Loucy (cell line): ENCODE results near the gene NOD2.

Experiments
- EZH2phosphoT487 ChIP-seq: fragments of 200-600 bp; IDR thresholded peaks from 2 replicates; pipeline ENCODE4 v1.6.1; 2018; ENCODE audit warnings: antibody characterized with exemption, mild to moderate bottlenecking, moderate library complexity, borderline replicate concordance
- TF ChIP-seq, protein P1 (sequence below): fragments of 200-600 bp; sonication (generic); conservative IDR thresholded peaks from 2 replicates; pipeline ENCODE4 v1.5.1; 2014; ENCODE audit warnings: mild to moderate bottlenecking, antibody characterized with exemption, low read length

DNA sequence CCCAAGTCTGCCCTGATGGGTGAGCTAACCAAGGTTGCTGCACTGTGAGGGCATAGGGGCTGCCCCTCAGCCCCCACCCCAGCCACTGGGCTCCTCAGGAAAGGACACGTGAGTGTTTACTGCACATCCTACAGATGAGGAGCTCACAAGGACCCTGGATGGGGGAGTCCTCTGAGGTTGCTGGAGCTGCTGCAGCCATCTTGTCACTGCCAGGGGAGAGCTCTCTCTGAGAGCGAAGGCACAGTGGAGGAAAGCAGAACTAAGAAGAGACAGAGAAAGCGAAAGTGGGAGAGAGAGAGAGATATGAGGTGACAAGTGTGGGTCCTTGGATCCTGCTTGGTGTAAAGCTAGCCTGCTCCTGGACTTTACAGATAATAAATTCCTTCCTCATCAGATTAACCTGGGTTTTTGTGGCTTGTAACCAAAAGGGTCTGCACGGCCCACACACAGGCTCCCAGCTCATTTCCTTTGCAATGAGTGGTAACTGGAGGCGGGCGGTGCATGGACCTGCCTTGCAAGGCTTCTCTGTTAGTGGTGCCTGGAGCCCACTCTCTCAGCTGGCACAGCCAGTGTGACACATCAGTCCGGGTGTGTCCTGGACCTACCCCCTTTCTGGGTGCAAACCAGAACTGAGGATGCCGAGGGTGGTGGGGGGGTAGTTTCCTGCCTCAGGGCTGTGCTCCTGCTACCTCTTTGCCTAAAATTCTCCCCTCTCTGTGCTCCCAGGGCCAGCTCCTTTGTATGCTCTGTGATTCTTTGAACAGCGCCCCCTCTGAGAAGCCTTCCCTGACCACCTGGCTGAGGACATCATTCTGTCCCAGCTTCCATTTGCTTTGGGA lies 26.5 kb upstream of the NOD2 start:
- TF ChIP-seq, protein P1, sequence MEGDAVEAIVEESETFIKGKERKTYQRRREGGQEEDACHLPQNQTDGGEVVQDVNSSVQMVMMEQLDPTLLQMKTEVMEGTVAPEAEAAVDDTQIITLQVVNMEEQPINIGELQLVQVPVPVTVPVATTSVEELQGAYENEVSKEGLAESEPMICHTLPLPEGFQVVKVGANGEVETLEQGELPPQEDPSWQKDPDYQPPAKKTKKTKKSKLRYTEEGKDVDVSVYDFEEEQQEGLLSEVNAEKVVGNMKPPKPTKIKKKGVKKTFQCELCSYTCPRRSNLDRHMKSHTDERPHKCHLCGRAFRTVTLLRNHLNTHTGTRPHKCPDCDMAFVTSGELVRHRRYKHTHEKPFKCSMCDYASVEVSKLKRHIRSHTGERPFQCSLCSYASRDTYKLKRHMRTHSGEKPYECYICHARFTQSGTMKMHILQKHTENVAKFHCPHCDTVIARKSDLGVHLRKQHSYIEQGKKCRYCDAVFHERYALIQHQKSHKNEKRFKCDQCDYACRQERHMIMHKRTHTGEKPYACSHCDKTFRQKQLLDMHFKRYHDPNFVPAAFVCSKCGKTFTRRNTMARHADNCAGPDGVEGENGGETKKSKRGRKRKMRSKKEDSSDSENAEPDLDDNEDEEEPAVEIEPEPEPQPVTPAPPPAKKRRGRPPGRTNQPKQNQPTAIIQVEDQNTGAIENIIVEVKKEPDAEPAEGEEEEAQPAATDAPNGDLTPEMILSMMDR: no peak; the same call in 1 of the 2 replicates
- TF ChIP-seq EZH2phosphoT487: no peak
